Ramos (cell line): Measurements from ENCODE around the gene ACAT2.
"Not testable (repeated sequence)": the region's sequence is repeated elsewhere in the genome, so short reads cannot be mapped to it uniquely, and the experiment has no call there.

ENCODE experiments used
- in situ Hi-C: fragments of 300-500 bp; cut with MboI; formaldehyde crosslinking; loops from one replicate; pipeline ENCODE4 v1.14.3; 2022; ENCODE audit warnings: low sequenced_read_pairs; ENCODE audit not compliant: unreplicated experiment

ACAT2 gene

GRCh38 chr6:159761873-159762680 is at the start of gene ACAT2:
Gene ACAT2 (plus strand): TSS chr6:159762045. CDS start chr6:159762088, 43 bp downstream.
- in situ Hi-C loops: no loop called here

DNA sequence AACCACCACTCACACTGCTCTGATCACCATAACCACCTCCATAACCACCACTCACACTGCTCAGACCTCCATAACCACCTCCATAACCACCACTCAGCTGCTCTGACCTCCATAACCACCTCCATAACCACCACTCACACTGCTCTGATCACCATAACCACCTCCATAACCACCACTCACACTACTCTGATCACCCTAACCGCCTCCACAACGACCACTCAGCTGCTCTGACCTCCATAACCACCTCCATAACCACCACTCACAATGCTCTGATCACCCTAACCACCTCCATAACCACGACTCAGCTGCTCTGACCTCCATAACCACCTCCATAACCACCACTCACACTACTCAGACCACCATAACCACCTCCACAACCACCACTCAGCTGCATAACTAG is 49.5 kb upstream of the ACAT2 start:
- in situ Hi-C loops: not testable (repeated sequence)

- in situ Hi-C loops: no loop called here
Measured at GRCh38 chr6:159713984-159714383, 47.9 kb upstream of the ACAT2 start.

DNA sequence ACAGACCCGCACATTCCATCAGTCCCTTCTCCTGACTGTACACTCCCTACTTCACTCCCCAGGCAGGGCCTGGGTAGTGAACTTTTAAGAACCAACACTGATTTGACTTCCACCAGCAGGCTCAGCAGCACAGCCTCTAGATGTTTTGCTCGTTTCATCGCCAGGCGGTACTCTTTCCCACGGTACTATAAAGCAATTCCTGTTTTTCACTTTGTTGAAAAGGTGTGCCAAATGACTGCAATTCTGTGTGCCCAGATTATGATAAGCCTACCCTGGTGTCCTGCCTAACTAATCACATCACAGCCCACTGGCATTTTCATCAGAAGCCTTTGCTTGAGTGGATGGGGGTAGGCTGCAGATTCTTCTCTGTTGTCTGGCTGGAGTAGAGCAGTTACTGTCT is 47.4 kb upstream of the ACAT2 start:
- in situ Hi-C loops: no loop called here

DNA sequence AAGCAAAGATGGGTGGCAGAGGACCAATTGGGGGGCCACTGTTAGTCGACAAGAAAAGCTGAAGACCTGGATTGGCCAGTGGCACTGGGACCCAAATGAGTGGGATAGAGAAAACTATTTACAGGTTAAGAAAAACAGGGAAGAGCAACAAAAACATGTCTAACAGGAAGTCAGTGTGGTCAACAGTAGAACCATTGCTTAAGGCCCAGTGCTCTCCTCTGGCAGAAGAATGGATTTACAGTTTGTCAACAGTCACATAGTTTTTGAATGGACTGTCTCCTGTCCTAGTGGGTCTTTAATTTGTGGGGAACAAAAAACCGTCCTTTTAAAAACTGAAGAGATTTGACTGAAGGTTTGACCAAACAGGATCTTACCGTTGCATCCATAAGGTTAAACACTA is 46.7 kb upstream of the ACAT2 start:
- in situ Hi-C loops: no loop called here

DNA sequence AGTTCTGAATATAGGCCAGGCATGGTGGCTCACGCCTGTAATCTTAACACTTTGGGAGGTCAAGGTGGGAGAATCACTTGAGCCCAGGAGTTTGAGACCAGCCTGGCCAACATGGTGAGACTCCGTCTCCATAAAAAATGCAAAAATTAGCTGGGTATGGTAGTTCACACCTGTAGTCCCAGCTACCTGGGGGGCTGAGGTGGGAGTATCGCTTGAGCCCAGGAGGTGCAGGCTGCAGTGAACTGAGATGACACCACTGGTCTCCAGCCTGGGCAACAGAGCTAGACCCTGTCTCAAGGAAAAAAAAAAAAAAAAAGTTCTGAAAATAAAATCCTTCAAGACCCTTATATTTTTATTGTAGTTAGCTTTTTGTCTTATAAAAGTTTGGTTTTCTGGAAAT is 46.2 kb upstream of the ACAT2 start:
- in situ Hi-C loops: no loop called here

DNA sequence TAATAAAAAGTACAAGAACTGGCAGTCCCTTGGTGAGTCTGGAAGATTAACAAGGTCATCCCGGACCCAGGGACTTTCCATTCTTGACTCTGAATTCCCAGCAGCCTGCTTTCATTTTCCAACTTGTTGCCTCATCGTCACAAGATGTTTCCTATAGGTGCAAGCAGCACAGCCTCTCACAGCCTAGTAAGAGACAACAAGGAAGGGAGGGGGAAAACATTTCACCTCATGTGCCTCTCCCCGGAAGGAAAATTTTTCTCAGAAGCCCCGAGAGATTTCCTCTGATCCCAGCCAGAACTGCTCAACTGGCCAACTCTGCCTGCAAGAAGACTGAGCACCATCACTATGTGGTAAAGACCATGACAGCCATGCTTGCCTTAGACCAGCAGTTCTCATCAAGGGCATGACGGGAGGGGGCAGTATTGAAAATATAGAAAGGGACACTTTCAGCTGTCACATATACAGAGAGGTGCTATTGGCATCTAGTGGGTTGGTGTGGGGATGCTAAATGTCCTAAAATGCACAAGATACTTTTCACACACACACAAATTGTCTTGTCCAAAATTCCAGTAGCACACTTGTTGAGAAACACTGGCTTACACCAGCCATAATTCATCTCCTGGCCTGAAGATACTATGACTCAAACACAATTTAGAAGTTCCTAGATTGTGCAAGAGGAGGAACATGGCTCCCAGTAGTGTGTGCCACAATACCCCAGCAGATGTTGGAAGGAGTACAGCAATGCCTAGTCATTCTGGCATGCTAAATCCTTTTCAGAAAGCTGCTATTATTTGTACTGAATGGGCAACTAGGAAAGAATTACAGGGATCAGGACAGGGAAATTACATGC is 45.4 kb upstream of the ACAT2 start:
- in situ Hi-C loops: no loop called here

DNA sequence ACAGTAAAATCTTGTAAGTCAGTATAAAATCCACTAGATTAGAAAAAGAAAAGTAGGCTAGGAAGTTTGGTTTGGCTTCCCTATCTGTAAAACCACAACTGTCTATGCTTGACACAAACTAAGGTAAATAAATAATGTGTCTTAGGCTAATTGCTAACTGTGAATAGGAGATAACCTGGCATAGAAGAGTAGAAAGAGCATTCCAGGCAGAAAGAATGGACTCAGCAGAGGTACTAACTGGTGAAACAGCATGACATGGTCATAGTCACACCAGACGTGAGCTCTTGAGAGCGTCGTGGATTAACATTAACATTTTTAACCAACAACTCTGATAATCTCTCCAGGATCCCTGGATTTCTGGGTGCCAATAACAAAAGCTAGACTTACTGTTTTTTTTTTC is 43.2 kb upstream of the ACAT2 start:
- in situ Hi-C loops: no loop called here

GRCh38 chr6:159719287-159719686 is 42.6 kb upstream of the ACAT2 start:
- in situ Hi-C loops: no loop called here

GRCh38 chr6:159720708-159721107 is 41.1 kb upstream of the ACAT2 start:
- in situ Hi-C loops: no loop called here

- in situ Hi-C loops: not testable (repeated sequence)
Measured at GRCh38 chr6:159721981-159722380, 39.9 kb upstream of the ACAT2 start.

GRCh38 chr6:159722655-159723054 is 39.2 kb upstream of the ACAT2 start:
- in situ Hi-C loops: no loop called here

GRCh38 chr6:159723259-159723658 is 38.6 kb upstream of the ACAT2 start:
- in situ Hi-C loops: no loop called here

GRCh38 chr6:159724778-159725177 is 37.1 kb upstream of the ACAT2 start:
- in situ Hi-C loops: no loop called here

DNA sequence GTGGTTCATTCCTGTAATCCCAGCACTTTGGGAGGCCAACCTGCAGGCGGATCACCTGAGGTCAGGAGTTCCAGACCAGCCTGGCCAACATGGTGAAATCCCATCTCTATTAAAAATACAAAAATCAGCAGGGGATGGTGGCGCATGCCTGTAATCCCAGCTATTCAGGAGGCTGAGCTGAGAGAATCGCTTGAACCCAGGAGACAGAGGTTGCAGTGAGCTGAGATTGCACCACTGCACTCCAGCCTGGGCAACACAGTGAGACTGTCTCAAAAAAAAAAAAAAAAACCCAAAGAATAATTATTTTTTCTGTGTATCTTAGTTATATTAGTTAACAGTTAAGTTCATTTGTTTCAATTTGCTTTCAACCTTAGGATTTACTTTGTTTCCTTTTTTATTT is 36.6 kb upstream of the ACAT2 start:
- in situ Hi-C loops: not testable (repeated sequence)

DNA sequence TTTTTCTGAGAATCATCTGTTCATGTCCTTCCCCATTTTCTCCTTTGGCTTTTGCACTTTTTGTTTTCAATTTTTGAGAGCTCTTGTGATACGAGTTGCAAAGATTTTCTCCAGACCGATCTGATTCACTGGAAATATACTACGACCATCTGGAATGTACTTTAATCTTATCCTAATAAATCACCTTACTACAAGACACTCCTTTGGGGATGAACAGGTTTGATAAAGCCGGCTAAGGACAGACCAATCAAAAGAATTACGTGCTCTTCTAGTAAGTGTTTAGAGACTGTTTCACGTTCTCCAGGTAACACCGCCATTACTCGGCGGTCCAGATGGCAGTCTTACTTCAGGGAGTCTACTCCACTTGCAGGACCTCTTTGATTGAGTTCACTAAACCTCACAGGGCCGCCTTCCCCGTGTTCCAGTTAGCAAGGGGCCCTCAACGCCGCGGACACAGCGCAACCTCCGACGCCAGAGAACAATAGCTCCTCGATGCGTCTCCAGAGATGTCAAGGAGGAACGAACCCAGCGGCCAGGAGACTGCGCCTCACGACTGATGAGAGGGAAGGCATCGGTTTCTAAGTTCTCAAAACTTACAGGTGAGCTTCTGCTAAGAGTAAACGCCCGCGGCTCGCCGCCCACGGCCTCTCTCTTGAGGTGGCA is 35.5 kb upstream of the ACAT2 start:
- in situ Hi-C loops: no loop called here

DNA sequence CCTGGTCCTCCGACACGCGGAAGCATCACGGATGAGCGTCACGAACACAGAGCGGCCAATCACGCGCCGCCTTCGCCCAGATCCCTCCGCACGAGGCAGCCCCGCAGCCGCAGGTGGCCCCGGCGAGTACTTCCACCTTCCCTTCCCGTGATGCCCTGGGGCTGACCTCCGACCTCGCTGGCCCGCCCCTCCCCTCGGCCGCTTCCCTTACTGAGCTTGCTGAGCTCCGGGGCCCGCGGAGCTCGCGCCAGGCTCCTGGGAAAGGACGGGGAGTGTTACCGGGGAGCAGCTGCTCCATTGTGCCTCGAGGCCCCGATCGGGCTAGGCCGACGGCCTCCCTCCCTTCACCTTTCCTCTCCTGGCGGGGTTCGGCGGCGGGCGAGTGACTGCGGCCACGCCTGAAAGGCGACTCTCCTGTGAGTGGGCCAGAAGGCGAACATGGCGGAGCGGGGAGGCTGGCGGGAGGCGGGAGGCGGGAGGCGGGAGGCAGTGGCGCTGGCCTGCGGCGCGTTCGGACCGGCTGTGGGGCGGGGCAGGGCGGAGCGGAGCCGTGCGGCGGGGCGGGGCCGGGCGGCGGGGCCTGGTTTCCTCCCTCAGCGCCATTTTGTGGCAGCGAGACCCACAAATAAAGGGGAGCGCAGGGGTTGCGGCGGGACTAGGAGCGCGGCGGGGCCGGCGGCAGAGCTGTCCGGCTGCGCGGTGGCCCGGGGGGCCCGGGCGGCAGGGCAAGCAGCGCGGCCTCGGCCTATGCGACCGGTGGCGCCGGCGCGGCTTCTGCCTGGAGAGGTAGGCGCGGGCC is 34.7 kb upstream of the ACAT2 start, which contains the start of gene WTAP:
Gene WTAP, plus strand, starts transcription at position 589 of the 799 bp plus-strand sequence. CDS start 8,760 bp downstream, outside the sequence.
- in situ Hi-C loops: no loop called here

DNA sequence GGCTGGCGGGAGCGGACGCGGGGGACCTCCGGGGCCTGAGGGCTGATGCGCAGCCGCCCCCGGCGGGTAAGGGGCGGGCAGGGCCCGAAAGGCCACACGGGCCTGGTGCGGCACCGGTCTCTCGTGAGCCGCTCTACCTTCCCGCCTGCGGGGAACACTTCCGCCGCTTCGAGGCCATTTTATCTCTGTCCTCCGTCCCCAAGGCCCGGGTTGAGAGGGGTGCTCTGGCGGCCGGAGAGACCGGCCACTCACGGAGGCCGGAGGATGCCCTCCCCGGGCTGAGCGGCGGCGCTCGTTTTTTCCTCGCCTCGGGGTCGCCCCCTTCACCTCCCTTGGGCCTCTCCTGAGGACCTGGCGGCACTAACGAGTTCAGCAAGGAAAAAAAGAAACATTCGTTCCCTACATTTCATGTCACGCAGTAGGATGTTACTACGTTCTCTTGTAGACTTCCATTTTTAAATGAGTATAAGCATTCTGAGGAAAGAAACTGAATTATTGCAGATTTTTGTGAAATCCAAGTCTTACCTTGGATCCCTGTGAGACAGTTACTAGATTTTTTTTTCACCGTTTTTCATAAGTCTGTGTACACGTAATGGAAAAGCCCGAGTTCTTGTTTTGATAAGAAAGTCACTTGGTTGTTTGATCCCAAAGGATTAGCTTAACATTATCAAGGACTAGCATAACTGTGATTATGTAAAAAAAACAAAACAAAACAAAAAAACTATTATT is 34.0 kb upstream of the ACAT2 start:
- in situ Hi-C loops: no loop called here

GRCh38 chr6:159728531-159728964 is 33.3 kb upstream of the ACAT2 start:
- in situ Hi-C loops: no loop called here
